Stomach (tissue), 9 donors: ENCODE data around the gene RIN2. TPM values are rescaled to one million over a fixed set of nuclear protein-coding genes. Genes with fewer than 3 reads are reported as not detected.
A peak's percentile ranks its signal among the peaks of the same experiment; 100 is the strongest.

ENCODE experiments used
- DNase-seq, 2 donors: peaks; one replicate each; pipeline versions ENCODE4 v3.0.0 to v3.0.0-alpha.2; 2013 to 2019
- H3K27ac ChIP-seq, 5 donors: fragments of 200-600 bp in 4 of 5; sonication (generic) in 4 of 5; one replicate each; pipeline ENCODE4 v1.5.1; 2013 to 2019; ENCODE audit warnings: mild to moderate bottlenecking in 1 of 5, moderate library complexity in 1 of 5
- H3K27me3 ChIP-seq, 3 donors: fragments of 200-600 bp; sonication (generic); one replicate each; pipeline ENCODE4 v1.5.1; 2017 to 2019; ENCODE audit warnings: mixed run types in 1 of 3
- H3K36me3 ChIP-seq, 4 donors: fragments of 200-600 bp; sonication (generic); 1 replicate in 3 of 4; 2 replicates in 1 of 4; pipeline ENCODE4 v1.5.1; 2016 to 2019
- H3K4me1 ChIP-seq, 4 donors: fragments of 200-600 bp; sonication (generic); one replicate each; pipeline ENCODE4 v1.5.1; 2016 to 2019
- H3K4me3 ChIP-seq, 4 donors: fragments of 200-600 bp; sonication (generic) in 3 of 4; one replicate each; pipeline ENCODE4 v1.5.1; 2016 to 2019; ENCODE audit warnings: mild to moderate bottlenecking in 1 of 4
- H3K9me3 ChIP-seq, 4 donors: fragments of 200-600 bp; sonication (generic); one replicate each; pipeline ENCODE4 v1.5.1; 2016 to 2019
- CTCF ChIP-seq, 7 experiments: fragments of 450-650 bp in 4 of 7; fragments of 200-600 bp in 3 of 7; sonication (generic) in 3 of 7; IDR thresholded peaks; one replicate each; pipeline ENCODE4 v1.5.1; 2016 to 2019; ENCODE audit warnings: antibody characterized with exemption in 7 of 7, control low read depth in 2 of 7, mild to moderate bottlenecking in 1 of 7
- EP300 ChIP-seq: sonication (generic); formaldehyde crosslinking; IDR thresholded peaks from one replicate; pipeline ENCODE4 v1.6.1; 2017; ENCODE audit warnings: antibody characterized with exemption
- POLR2A ChIP-seq, 4 donors: fragments of 450-650 bp; IDR thresholded peaks; one replicate each; pipeline ENCODE4 v1.6.1; 2016; ENCODE audit warnings: antibody characterized with exemption in 4 of 4, control low read depth in 2 of 4, mild to moderate bottlenecking in 1 of 4, moderate library complexity in 1 of 4
- POLR2AphosphoS5 ChIP-seq, 3 donors: sonication (generic); formaldehyde crosslinking; IDR thresholded peaks; one replicate each; pipeline ENCODE4 v1.6.1; 2016; ENCODE audit warnings: antibody characterized with exemption in 3 of 3
- WGBS, 5 donors: extraction: QIAGEN DNeasy Blood & Tissue Kit in 3 of 5; methylation state at CpG; one replicate each; pipeline versions ENCODE4 v1.1.5 to v1.1.7; 2013 to 2018; 5-methylcytosine and 5-hydroxymethylcytosine counted together
- intact Hi-C: fragments of 100-400 bp; cut with DNase I; formaldehyde crosslinking; loops from one replicate; pipeline ENCODE4 v1.15.1; 2023; ENCODE audit warnings: low total_unique reads
- polyA plus RNA-seq, 3 donors: library from polyadenylated mRNA; stranded (reverse); fragments of 200-250 nt; gene quantifications; one replicate each; pipeline ENCODE4 v1.2.3, GENCODE V29; 2013
- total RNA-seq, 5 donors: library from RNA; depleted of rRNA; stranded (reverse); fragments of >200 nt; gene quantifications; one replicate each; pipeline versions ENCODE4 v1.1.0 to v1.2.3, GENCODE V29; 2014 to 2016
- donor health status: healthy with polysubstance abuse.
- donor health status: Bipolar disorder and iron deficiency.
- donor health status: healthy.

The RIN2 gene
- total and polyA plus RNA-seq, 8 donors, result 9.9 to 82.7 (median 27.0) TPM

GRCh38 chr20:19758501-19759331 lies 658 bp downstream of the RIN2 start:
- peak; percentile 49 to 83 for DNase-seq
- TF ChIP-seq CTCF (IDR thresholded peaks at IDR 0.05), result no peak
- peak in 1 of 3 donors; percentile 45 for TF ChIP-seq POLR2AphosphoS5 (IDR thresholded peaks at IDR 0.05)
- Histone ChIP-seq H3K4me3 (peak overlapping the region; percentile 71 to 83 (median 74)), H3K27me3 (peaks cover 0 to 4% (median 0%) of the 10 kb centered on the region in 3 donors), H3K36me3 (no peaks in the 10 kb centered on the region), H3K27ac (peak overlapping the region; percentile 91 to 98 (median 95)), H3K4me1 (peaks cover 19 to 47% (median 42%) of the 10 kb centered on the region in 4 donors), H3K9me3 (no peaks in the 10 kb centered on the region)
- 2 to 5% (median 4%) methylated on average over 33 to 54 of the region's 54 CpGs for WGBS, 5 donors
- intact Hi-C loops, result no loop called here

- TF ChIP-seq EP300 (no peak), CTCF (IDR thresholded peaks at IDR 0.05) (no peak), POLR2A (IDR thresholded peaks at IDR 0.05) (no peak), POLR2AphosphoS5 (IDR thresholded peaks at IDR 0.05) (no peak)
- H3K27ac ChIP-seq, result peak overlapping the region; percentile 16 to 98 (median 94)
- H3K4me3 ChIP-seq, result peak overlapping the region in 1 of 4 donors; percentile 72
- intact Hi-C loops, result no loop called here
- no peaks in the 10 kb centered on the region for H3K9me3 ChIP-seq
- WGBS, 5 donors, result 48 to 83% (median 71%) methylated on average over 3 of the region's 3 CpGs
- H3K27me3 ChIP-seq, result peaks cover 0 to 4% (median 0%) of the 10 kb centered on the region in 3 donors
- no peak for DNase-seq
- peaks cover 19 to 56% (median 44%) of the 10 kb centered on the region in 4 donors for H3K4me1 ChIP-seq
- H3K36me3 ChIP-seq, result no peaks in the 10 kb centered on the region
These were observed 2.3 kb downstream of the RIN2 start for GRCh38 chr20:19760371-19760721.

GRCh38 chr20:19761326-19761725 lies 3.3 kb downstream of the RIN2 start:
- H3K4me1 ChIP-seq, result peaks cover 19 to 56% (median 42%) of the 10 kb centered on the region in 4 donors

GRCh38 chr20:19761841-19762240 lies 3.8 kb downstream of the RIN2 start:
- no peaks in the 10 kb centered on the region for H3K9me3 ChIP-seq
- TF ChIP-seq EP300 (no peak), CTCF (IDR thresholded peaks at IDR 0.05) (no peak), POLR2AphosphoS5 (IDR thresholded peaks at IDR 0.05) (no peak), POLR2A (IDR thresholded peaks at IDR 0.05) (no peak)
- no peaks in the 10 kb centered on the region for H3K36me3 ChIP-seq
- 59 to 74% (median 61%) methylated on average over 2 of the region's 2 CpGs for WGBS, 5 donors
- peak in 1 of 2 donors; percentile 27 for DNase-seq
- H3K4me1 ChIP-seq, result peaks cover 15 to 52% (median 39%) of the 10 kb centered on the region in 4 donors
- H3K4me3 ChIP-seq, result no peak overlapping the region
- H3K27ac ChIP-seq, result peak overlapping the region in 2 of 5 donors; percentile 26 to 32
- intact Hi-C loops, result no loop called here
- H3K27me3 ChIP-seq, result peaks cover 0 to 4% (median 0%) of the 10 kb centered on the region in 3 donors

More at GRCh38 chr20:19761326-19761725, 3.3 kb downstream of the RIN2 start:
- intact Hi-C loops, result no loop called here
- peak in 1 of 2 donors; percentile 52 for DNase-seq
- H3K36me3 ChIP-seq, result no peaks in the 10 kb centered on the region
- peak overlapping the region in 2 of 5 donors; percentile 26 to 98 for H3K27ac ChIP-seq
- no peaks in the 10 kb centered on the region for H3K9me3 ChIP-seq
- no peak overlapping the region for H3K4me3 ChIP-seq
- H3K27me3 ChIP-seq, result peaks cover 0 to 4% (median 0%) of the 10 kb centered on the region in 3 donors
- TF ChIP-seq POLR2A (IDR thresholded peaks at IDR 0.05) (no peak), CTCF (IDR thresholded peaks at IDR 0.05) (no peak), EP300 (no peak)
